Epithelial cell of proximal tubule (primary cell): ENCODE measurements around the gene TNS4. TPM values are rescaled to one million over a fixed set of nuclear protein-coding genes. Genes with fewer than 3 reads are reported as not detected.

Experiments used
- DNase-seq: peaks from one replicate; pipeline ENCODE4 v3.0.0-alpha.2; 2011; ENCODE audit warnings: low read depth
- H3K4me3 ChIP-seq: 2 replicates; pipeline ENCODE4 v1.5.1; 2011; ENCODE audit warnings: low read depth, mild to moderate bottlenecking, low read length
- total RNA-seq: library from RNA; depleted of rRNA; stranded (reverse); fragments of >200 nt; gene quantifications from 2 replicates; pipeline ENCODE4 v1.2.3, GENCODE V29; 2015
- TF ChIP-seq, protein P1 (sequence below): conservative IDR thresholded peaks from 2 replicates; pipeline ENCODE4 v1.5.1; 2012; ENCODE audit warnings: low read depth, mild to moderate bottlenecking, low read length

Gene TNS4
- total RNA-seq, 1 donor from 2014 or later = not detected

DNA sequence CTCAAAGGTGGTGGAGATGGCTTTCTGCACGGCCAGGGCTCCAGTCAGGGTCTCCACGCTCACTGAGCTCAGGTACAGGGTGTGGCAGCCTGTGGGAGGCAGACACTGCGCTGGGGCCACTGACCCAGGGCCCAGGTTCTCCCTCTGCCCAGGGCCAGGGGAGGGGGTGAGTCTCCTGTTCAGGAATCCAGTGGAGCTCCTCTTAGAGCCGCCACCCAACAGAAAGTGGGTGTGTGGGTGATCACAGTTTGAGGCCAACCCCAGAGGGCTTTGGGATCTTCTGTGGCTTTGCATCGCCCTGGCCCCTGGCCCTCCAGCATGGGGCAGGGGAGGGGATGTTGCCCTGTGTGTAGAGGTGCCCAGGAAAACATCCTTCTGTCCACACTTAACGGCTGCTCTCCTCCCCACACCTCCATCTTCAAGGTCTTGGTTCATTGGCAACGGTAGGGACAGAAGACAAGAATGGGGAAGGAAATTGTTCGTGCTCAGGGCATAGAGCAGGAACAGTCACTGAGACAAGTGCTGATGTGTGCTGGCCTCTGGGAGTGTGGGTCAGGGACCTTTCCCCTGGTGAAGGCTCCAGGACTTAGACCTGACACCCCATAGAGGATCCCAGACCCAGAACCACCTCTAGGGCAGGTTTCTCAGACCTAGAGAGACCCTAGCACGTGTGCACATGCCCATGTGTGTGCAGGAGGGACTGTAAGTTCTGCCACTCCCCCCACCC, 21.5 kb downstream of the TNS4 start:
- TF ChIP-seq, protein P1, sequence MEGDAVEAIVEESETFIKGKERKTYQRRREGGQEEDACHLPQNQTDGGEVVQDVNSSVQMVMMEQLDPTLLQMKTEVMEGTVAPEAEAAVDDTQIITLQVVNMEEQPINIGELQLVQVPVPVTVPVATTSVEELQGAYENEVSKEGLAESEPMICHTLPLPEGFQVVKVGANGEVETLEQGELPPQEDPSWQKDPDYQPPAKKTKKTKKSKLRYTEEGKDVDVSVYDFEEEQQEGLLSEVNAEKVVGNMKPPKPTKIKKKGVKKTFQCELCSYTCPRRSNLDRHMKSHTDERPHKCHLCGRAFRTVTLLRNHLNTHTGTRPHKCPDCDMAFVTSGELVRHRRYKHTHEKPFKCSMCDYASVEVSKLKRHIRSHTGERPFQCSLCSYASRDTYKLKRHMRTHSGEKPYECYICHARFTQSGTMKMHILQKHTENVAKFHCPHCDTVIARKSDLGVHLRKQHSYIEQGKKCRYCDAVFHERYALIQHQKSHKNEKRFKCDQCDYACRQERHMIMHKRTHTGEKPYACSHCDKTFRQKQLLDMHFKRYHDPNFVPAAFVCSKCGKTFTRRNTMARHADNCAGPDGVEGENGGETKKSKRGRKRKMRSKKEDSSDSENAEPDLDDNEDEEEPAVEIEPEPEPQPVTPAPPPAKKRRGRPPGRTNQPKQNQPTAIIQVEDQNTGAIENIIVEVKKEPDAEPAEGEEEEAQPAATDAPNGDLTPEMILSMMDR = no peak
- no peak overlapping the region for H3K4me3 ChIP-seq
- no peak for DNase-seq

DNA sequence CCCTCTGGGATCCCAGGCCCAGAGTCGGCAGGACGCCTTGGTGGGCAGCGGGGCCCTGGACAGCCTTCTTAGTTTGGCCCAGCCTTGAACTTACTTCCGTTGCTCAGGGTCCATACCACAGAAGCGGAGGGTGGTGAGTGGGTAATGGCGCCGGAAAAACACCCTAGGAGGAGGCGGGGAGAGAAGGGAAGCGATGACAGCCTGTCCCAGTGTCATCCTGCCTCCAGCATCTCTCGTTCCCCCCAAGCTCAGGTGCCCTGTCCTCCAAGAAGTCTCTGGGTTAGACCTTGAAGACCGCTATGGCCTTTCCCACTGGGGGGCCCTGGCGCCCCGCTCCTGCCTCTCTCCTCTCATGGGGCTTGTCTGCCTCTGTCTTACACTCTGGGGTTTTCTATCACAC, 22.9 kb downstream of the TNS4 start:
- DNase-seq = no peak
- H3K4me3 ChIP-seq = no peak overlapping the region
- TF ChIP-seq, protein P1 = no peak

DNA sequence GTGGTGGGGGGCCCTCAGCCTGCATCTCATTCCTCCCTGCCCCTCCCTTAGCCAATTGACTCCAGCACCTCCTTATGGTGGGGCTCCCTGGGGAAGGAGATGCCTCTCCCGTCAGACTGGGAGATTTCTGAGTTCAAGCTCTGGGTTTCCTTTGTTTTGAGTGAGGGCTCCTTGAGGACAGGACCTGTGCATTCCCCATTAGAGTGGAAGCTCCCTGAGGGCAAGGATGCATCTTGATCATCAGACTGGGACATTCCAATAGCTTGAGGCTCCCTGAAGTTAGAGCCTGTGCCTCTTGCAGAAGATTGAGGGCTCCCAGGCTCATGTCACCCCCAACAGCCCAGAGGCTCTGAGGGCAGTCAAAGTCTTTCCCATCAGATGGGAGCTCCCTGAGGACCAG, 23.6 kb downstream of the TNS4 start:
- no peak overlapping the region for H3K4me3 ChIP-seq
- TF ChIP-seq, protein P1 = no peak
- no peak for DNase-seq

DNA sequence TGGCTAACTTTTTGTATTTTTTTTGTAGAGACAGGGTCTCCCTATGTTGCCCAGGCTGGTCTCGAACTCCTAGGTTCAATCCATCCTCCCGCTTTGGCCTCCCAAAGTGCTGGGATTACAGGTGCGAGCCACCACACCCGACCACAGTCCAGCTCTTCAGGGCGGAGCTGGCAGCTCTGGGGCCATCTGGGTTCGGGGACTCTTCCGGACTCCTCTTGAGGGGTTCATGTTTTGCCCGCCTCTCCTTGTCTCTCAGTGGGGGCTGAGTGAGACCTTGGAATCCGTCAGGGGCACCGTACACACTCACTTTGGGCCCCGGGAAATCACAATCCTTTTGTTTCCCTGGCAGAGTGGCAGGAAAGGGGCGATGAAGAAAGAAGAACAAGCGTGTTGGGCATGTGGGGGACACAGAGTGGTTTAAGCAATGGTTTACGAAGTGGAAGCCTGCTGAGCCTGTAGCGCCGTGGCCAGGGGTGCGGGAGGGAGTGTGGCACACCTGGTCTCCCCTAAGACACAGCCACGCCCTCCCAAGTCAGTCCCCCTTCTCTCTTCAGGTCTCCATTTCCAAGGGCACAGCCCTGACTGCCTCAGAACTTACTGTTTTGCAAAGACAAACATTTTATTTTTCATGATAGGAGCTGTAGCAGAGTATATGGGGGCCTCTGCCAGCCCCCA, 26.1 kb downstream of the TNS4 start:
- no peak overlapping the region for H3K4me3 ChIP-seq
- TF ChIP-seq, protein P1 = no peak
- no peak for DNase-seq

DNA sequence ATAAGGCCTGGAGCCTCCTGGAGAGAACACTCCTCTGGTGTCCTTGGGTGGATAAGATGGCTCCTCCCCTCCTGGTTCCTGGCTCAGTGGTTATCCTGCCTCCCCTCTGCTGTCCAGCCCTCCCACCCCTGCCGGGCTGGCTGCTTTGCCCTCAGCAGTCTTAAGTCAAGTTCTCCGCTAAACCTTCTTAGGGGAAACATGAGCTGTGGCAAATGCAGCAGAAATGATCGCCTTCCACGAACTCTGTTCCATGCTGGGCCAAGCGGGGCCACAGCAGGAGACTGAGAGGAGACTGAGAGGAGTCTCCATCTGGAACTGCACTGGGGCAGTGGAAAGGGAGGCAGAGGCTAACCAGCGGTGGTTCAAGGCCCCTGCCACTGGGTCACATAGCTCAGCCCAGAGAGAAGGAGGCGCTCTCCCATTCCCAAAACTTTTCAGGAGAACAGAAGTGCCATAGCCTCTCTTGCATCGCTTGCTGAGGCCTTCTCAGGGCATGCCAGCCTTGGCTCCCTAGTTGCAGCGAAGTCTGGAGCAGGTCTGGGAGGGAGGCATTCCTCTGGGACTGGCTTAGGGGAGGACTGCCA, 26.9 kb downstream of the TNS4 start:
- no peak for DNase-seq

DNA sequence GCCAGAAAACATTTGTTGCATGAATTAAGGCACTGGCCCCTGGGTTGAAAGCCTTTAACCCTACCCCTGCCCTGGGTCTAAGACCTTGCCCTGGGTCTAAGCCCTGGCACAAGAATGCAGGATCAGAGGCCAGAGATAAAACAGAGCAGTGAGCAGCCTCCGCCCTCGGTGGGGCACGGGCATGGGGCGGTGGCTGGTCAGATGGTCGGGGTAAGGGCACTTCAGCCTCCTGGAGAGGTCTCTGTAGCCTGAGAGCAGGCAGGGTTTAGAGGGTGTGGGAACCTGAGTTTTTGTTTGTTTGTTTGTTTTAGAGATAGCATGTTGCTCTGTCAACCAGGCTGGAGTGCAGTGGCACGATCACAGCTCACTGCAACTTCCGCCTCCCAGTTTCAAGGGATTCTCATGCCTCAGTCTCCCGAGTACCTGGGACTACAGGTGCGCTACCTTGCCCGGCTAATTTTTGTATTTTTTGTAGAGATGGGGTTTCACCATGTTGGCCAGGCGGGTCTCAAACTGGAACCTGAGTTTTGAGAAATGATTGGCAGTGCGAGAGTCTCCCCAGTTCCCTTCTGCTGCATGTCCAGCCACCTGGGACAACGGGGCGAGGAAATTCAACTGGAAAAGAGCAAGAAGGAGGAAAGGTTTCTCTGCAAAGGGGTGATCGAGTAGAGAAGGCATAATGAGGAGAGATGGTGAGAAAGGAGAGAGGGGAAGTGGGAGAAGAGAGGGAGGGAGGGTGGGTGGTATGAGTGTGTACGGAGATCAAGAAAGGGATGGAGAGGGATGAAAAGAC, 27.7 kb downstream of the TNS4 start:
- H3K4me3 ChIP-seq = no peak overlapping the region
- TF ChIP-seq, protein P1 = no peak
- no peak for DNase-seq

More for the DNA sequence above, 26.9 kb downstream of the TNS4 start:
- TF ChIP-seq, protein P1 = no peak
- H3K4me3 ChIP-seq = no peak overlapping the region
